Body of pancreas (tissue), 4 donors: ENCODE data around the gene ARSB. TPM values are rescaled to one million over a fixed set of nuclear protein-coding genes. Genes with fewer than 3 reads are reported as not detected.
A peak's percentile ranks its signal among the peaks of the same experiment; 100 is the strongest.

ENCODE experiments used
- ATAC-seq: fragments of 150-250 bp; one replicate; pipeline ENCODE4 v1.9.1; 2016
- DNase-seq, 4 donors: peaks; one replicate each; pipeline ENCODE4 v3.0.0-alpha.2; 2019
- H3K27ac ChIP-seq, 4 donors: fragments of 200-600 bp; sonication (generic); 1 replicate in 3 of 4; 2 replicates in 1 of 4; pipeline versions ENCODE4 v1.5.1 to v1.6.1; 2016 to 2019; ENCODE audit warnings: mild to moderate bottlenecking in 1 of 4, mixed read lengths in 1 of 4, moderate library complexity in 1 of 4
- H3K27me3 ChIP-seq, 2 donors: fragments of 200-600 bp; sonication (generic); one replicate each; pipeline ENCODE4 v1.6.0; 2016; ENCODE audit warnings: mild to moderate bottlenecking in 1 of 2
- H3K36me3 ChIP-seq, 2 donors: fragments of 200-600 bp; sonication (generic); replicated peaks in 1 of 2; 2 replicates each; pipeline ENCODE4 v1.5.1; 2016; ENCODE audit warnings: low read depth in 2 of 2; ENCODE audit not compliant: insufficient read depth in 1 of 2
- H3K4me1 ChIP-seq: fragments of 200-600 bp; sonication (generic); one replicate; pipeline ENCODE4 v1.6.0; 2016
- H3K4me3 ChIP-seq, 2 donors: fragments of 200-600 bp; sonication (generic); 1 replicate in 1 of 2; 2 replicates in 1 of 2; pipeline ENCODE4 v1.5.1; 2016 to 2019
- H3K9me3 ChIP-seq, 3 donors: fragments of 200-600 bp; sonication (generic); 1 replicate in 2 of 3; 2 replicates in 1 of 3; pipeline ENCODE4 v1.5.1; 2016
- CTCF ChIP-seq, 7 experiments: fragments of 450-650 bp in 4 of 7; fragments of 200-600 bp in 3 of 7; sonication (generic) in 3 of 7; IDR thresholded peaks; one replicate each; pipeline ENCODE4 v1.5.1; 2016 to 2019; ENCODE audit warnings: antibody characterized with exemption in 7 of 7
- POLR2A ChIP-seq, 3 donors: fragments of 450-650 bp; IDR thresholded peaks; one replicate each; pipeline ENCODE4 v1.6.1; 2016; ENCODE audit warnings: antibody characterized with exemption in 3 of 3, mild to moderate bottlenecking in 2 of 3
- WGBS, 2 donors: methylation state at CpG; one replicate each; pipeline ENCODE4 v1.1.5; 2017; 5-methylcytosine and 5-hydroxymethylcytosine counted together
- intact Hi-C: fragments of 100-400 bp; cut with DNase I; formaldehyde crosslinking; loops from one replicate; pipeline ENCODE4 v1.15.1; 2023
- total RNA-seq, 2 donors: library from RNA; depleted of rRNA; stranded (reverse); fragments of >200 nt; gene quantifications; one replicate each; pipeline ENCODE4 v1.1.0, GENCODE V29; 2016

The ARSB gene
- total RNA-seq, 2 donors from 2014 or later, result 9.9 to 12.2 TPM

GRCh38 chr5:78964889-78965288, 20.2 kb downstream of the ARSB start:
- 42 to 52% methylated on average over 2 of the region's 2 CpGs for WGBS, 2 donors
- no peaks in the 10 kb centered on the region for H3K36me3 ChIP-seq
- intact Hi-C loops, result loop anchor here (10.0 kb wide), 1 partner anchor 70 kb away; no protein-coding TSS in a partner anchor
- no peaks in the 10 kb centered on the region for H3K9me3 ChIP-seq
- DNase-seq (peak in 1 of 4 donors; percentile 42), ATAC-seq (peak; percentile 75)
- no peaks in the 10 kb centered on the region for H3K27me3 ChIP-seq
- H3K4me1 ChIP-seq, result no peaks in the 10 kb centered on the region
- TF ChIP-seq CTCF (IDR thresholded peaks at IDR 0.05), result peak in 6 of 7 experiments; percentile 23 to 77 (median 59)
- TF ChIP-seq POLR2A (IDR thresholded peaks at IDR 0.05), result no peak
- H3K4me3 ChIP-seq, result no peak overlapping the region
- no peak overlapping the region for H3K27ac ChIP-seq

- intact Hi-C loops, result loop anchor here (10.0 kb wide), 1 partner anchor 67 kb away; no protein-coding TSS in a partner anchor
- Histone ChIP-seq H3K4me3 (no peak overlapping the region), H3K4me1 (no peaks in the 10 kb centered on the region), H3K27ac (no peak overlapping the region), H3K9me3 (no peaks in the 10 kb centered on the region), H3K36me3 (no peaks in the 10 kb centered on the region), H3K27me3 (no peaks in the 10 kb centered on the region)
- DNase-seq (no peak), ATAC-seq (no peak)
- TF ChIP-seq POLR2A (IDR thresholded peaks at IDR 0.05) (no peak), CTCF (IDR thresholded peaks at IDR 0.05) (no peak)
- 71 to 100% methylated on average over 1 of the region's 1 CpG for WGBS, 2 donors
Observed at GRCh38 chr5:78961743-78962142, 23.4 kb downstream of the ARSB start.

- Histone ChIP-seq H3K27ac (no peak overlapping the region), H3K27me3 (no peaks in the 10 kb centered on the region), H3K4me3 (no peak overlapping the region), H3K9me3 (no peaks in the 10 kb centered on the region), H3K4me1 (no peaks in the 10 kb centered on the region), H3K36me3 (no peaks in the 10 kb centered on the region)
- no peak for ATAC-seq
- intact Hi-C loops, result loop anchor here (10.0 kb wide), 1 partner anchor 65 kb away; no protein-coding TSS in a partner anchor
- no peak for DNase-seq
- 81 to 100% methylated on average over 1 of the region's 1 CpG for WGBS, 2 donors
- TF ChIP-seq CTCF (IDR thresholded peaks at IDR 0.05) (no peak), POLR2A (IDR thresholded peaks at IDR 0.05) (no peak)
Observed at GRCh38 chr5:78959767-78960166, 25.3 kb downstream of the ARSB start.

- ATAC-seq (no peak), DNase-seq (no peak)
- Histone ChIP-seq H3K27ac (no peak overlapping the region), H3K27me3 (no peaks in the 10 kb centered on the region), H3K36me3 (no peaks in the 10 kb centered on the region), H3K4me3 (no peak overlapping the region), H3K4me1 (no peaks in the 10 kb centered on the region), H3K9me3 (no peaks in the 10 kb centered on the region)
- WGBS, 2 donors, result 79 to 86% methylated on average over 3 of the region's 3 CpGs
- intact Hi-C loops, result no loop called here
- TF ChIP-seq CTCF (IDR thresholded peaks at IDR 0.05), result no peak
- TF ChIP-seq POLR2A (IDR thresholded peaks at IDR 0.05), result no peak
Observed at GRCh38 chr5:78958672-78959445, 26.3 kb downstream of the ARSB start.

- no peaks in the 10 kb centered on the region for H3K4me1 ChIP-seq
- no peaks in the 10 kb centered on the region for H3K9me3 ChIP-seq
- TF ChIP-seq CTCF (IDR thresholded peaks at IDR 0.05) (no peak), POLR2A (IDR thresholded peaks at IDR 0.05) (no peak)
- no peak overlapping the region for H3K4me3 ChIP-seq
- no peak overlapping the region for H3K27ac ChIP-seq
- DNase-seq (no peak), ATAC-seq (no peak)
- no peaks in the 10 kb centered on the region for H3K27me3 ChIP-seq
- 89 to 90% methylated on average over 1 of the region's 1 CpG for WGBS, 2 donors
- H3K36me3 ChIP-seq, result no peaks in the 10 kb centered on the region
- intact Hi-C loops, result no loop called here
Observed at GRCh38 chr5:78956901-78957300, 28.2 kb downstream of the ARSB start.
